K562 (cell line): ENCODE measurements around the gene TMIGD2. TPM values are rescaled to one million over a fixed set of nuclear protein-coding genes. Genes with fewer than 3 reads are reported as not detected.
"Not testable (repeated sequence)": the region's sequence is repeated elsewhere in the genome, so short reads cannot be mapped to it uniquely, and the experiment has no call there.

Experiments used
- ATAC-seq: fragments of 200-7000 bp; cut with Tn5 transposase; 3 replicates; pipeline ENCODE4 v1.9.1; 2020; ENCODE audit warnings: moderate library complexity
- BruUV-seq: library from RNA; stranded (reverse); fragments of 400-500 nt; replicated peaks from 2 replicates; lab custom pipeline; 2021; lab: Mats Ljungman, UMichigan
- CTCF ChIA-PET: fragments of 300-600 bp; formaldehyde crosslinking; extraction: SDS; loops from one replicate; lab custom pipeline; 2021; ENCODE audit warnings: low intra/inter-chr PET ratio; lab: Yijun Ruan, JAX
- POLR2A ChIA-PET: fragments of 300-600, 350-650 bp; sonication (Branson Sonifier 250); formaldehyde crosslinking; extraction: SDS; loops from one replicate; lab custom pipeline; 2021; ENCODE audit warnings: antibody characterized with exemption, inconsistent platforms; lab: Yijun Ruan, JAX
- DNase-seq, 4 experiments: peaks; one replicate each; pipeline versions ENCODE4 v3.0.0 to v3.0.0-alpha.2; 2011 to 2018; ENCODE audit warnings: low spot score in 3 of 4, mixed read lengths in 3 of 4; ENCODE audit errors: extremely low read depth in 1 of 4
- FAIRE-seq: peaks from 2 replicates; lab custom pipeline; 2011; peaks lifted over from hg19 to GRCh38; lab: Jason Lieb, UNC
- H2AFZ ChIP-seq: 2 replicates; pipeline ENCODE4 v1.6.0; 2011; ENCODE audit warnings: low read depth, low read length, control low read depth, inconsistent platforms
- H3K27ac ChIP-seq: fragments of 200-600 bp; 3 replicates; pipeline ENCODE4 v1.8.0; 2011; ENCODE audit warnings: low read depth, mild to moderate bottlenecking, control low read depth, inconsistent platforms, low read length, moderate library complexity, mixed read lengths; ENCODE audit errors: extremely low read depth
- H3K27me3 ChIP-seq, 2 experiments: fragments of 300-600 bp in 1 of 2; 2 replicates in 1 of 2; 3 replicates in 1 of 2; pipeline versions ENCODE4 v1.6.0 to v1.8.0; 2011; ENCODE audit warnings: inconsistent platforms in 2 of 2, low read length in 2 of 2, mild to moderate bottlenecking in 1 of 2, mixed read lengths in 1 of 2, moderate library complexity in 1 of 2; ENCODE audit not compliant: control insufficient read depth in 2 of 2, insufficient read depth in 2 of 2
- H3K36me3 ChIP-seq: fragments of 300-600 bp; 3 replicates; pipeline ENCODE4 v1.8.0; 2011; ENCODE audit warnings: mild to moderate bottlenecking, low read length, inconsistent platforms; ENCODE audit not compliant: control insufficient read depth, insufficient read depth
- H3K4me1 ChIP-seq, 2 experiments: fragments of 200-600 bp in 1 of 2; replicated peaks in 1 of 2; 2 replicates in 1 of 2; 3 replicates in 1 of 2; pipeline versions ENCODE4 v1.5.1 to v1.8.0; 2011; ENCODE audit warnings: inconsistent platforms in 2 of 2, low read length in 2 of 2, mild to moderate bottlenecking in 1 of 2, mixed read lengths in 1 of 2, moderate library complexity in 1 of 2; ENCODE audit not compliant: control insufficient read depth in 2 of 2, insufficient read depth in 2 of 2
- H3K4me2 ChIP-seq: 2 replicates; pipeline ENCODE4 v1.6.1; 2011; ENCODE audit warnings: low read length, control low read depth, inconsistent platforms, mixed read lengths; ENCODE audit not compliant: insufficient read depth
- H3K4me3 ChIP-seq: fragments of 200-600 bp; sonication (generic), shearing (Covaris generic); 2 replicates; pipeline ENCODE4 v1.5.1; 2016; ENCODE audit warnings: control low read depth, inconsistent platforms
- H3K79me2 ChIP-seq: fragments of 200-600 bp; 3 replicates; pipeline ENCODE4 v1.8.0; 2011; ENCODE audit warnings: low read length, inconsistent platforms; ENCODE audit not compliant: control insufficient read depth, insufficient read depth
- H3K9ac ChIP-seq, 2 experiments: 2 replicates each; pipeline versions ENCODE4 v1.6.0 to v1.6.1; 2011; ENCODE audit warnings: low read depth in 2 of 2, low read length in 2 of 2, control low read depth in 1 of 2, inconsistent platforms in 1 of 2, mild to moderate bottlenecking in 1 of 2, mixed read lengths in 1 of 2; ENCODE audit not compliant: insufficient read depth in 1 of 2
- H3K9me1 ChIP-seq: one replicate; pipeline ENCODE4 v1.6.0; 2011; ENCODE audit warnings: inconsistent platforms, mild to moderate bottlenecking, low read length, moderate library complexity; ENCODE audit not compliant: control insufficient read depth, insufficient read depth
- H3K9me3 ChIP-seq: replicated peaks from 2 replicates; pipeline ENCODE4 v1.5.1; 2011; ENCODE audit warnings: low read depth, low read length, inconsistent platforms; ENCODE audit not compliant: control insufficient read depth, insufficient read depth
- H4K20me1 ChIP-seq: replicated peaks from 2 replicates; pipeline ENCODE4 v1.6.1; 2011; ENCODE audit warnings: low read length, inconsistent platforms, mixed read lengths; ENCODE audit not compliant: control insufficient read depth, insufficient read depth
- CCNT2 ChIP-seq: IDR thresholded peaks from 2 replicates; pipeline ENCODE4 v1.6.1; 2011; ENCODE audit warnings: borderline replicate concordance, low read depth, mild to moderate bottlenecking, moderate library complexity, mixed read lengths, low read length; ENCODE audit not compliant: insufficient read length; ENCODE audit errors: extremely low read depth
- CHD1 ChIP-seq: fragments of 200-600 bp; sonication (generic); IDR thresholded peaks from one replicate; pipeline ENCODE4 v1.6.1; 2012; ENCODE audit warnings: mild to moderate bottlenecking, moderate library complexity, low read length, inconsistent platforms
- DPF2 ChIP-seq: fragments of 450-650 bp; IDR thresholded peaks from 2 replicates; pipeline ENCODE4 v1.6.1; 2016
- MIER1 ChIP-seq: fragments of 450-650 bp; IDR thresholded peaks from 2 replicates; pipeline ENCODE4 v1.6.1; 2016; ENCODE audit warnings: antibody characterized with exemption, mild to moderate bottlenecking, low read depth
- NFRKB ChIP-seq: fragments of 450-650 bp; IDR thresholded peaks from 2 replicates; pipeline ENCODE4 v1.6.1; 2016; ENCODE audit warnings: low read depth
- TAF1 ChIP-seq: IDR thresholded peaks from 2 replicates; pipeline ENCODE4 v1.6.1; 2011; ENCODE audit warnings: mild to moderate bottlenecking, low read length, moderate library complexity; ENCODE audit not compliant: insufficient read depth, control insufficient read depth, severe bottlenecking; ENCODE audit errors: extremely low read depth
- ZBTB7A ChIP-seq: IDR thresholded peaks from 2 replicates; pipeline ENCODE4 v1.6.1; 2011; ENCODE audit warnings: low read depth, mild to moderate bottlenecking, low read length, moderate library complexity, borderline replicate concordance; ENCODE audit not compliant: control insufficient read depth
- ZNF407 ChIP-seq: fragments of 450-650 bp; IDR thresholded peaks from 2 replicates; pipeline ENCODE4 v1.6.1; 2016; ENCODE audit warnings: low read depth
- ZNF639 ChIP-seq, 2 experiments: fragments of 200-800 bp in 1 of 2; sonication (Bioruptor generic) in 1 of 2; sonication (generic) in 1 of 2; formaldehyde crosslinking in 1 of 2; IDR thresholded peaks in 1 of 2; conservative IDR thresholded peaks in 1 of 2; 2 replicates each; pipeline versions ENCODE4 v1.5.0 to v1.6.1; 2016 to 2020; ENCODE audit warnings: missing compliant biosample characterization in 1 of 2, missing genetic modification characterization in 1 of 2, missing genetic modification reagents in 1 of 2
- WGBS: fragments of 100-300 bp; shearing (Covaris generic); methylation state at CpG from one replicate; pipeline ENCODE4 v1.1.6; 2016; ENCODE audit warnings: low coverage, mixed read lengths; ENCODE audit not compliant: insufficient coverage; ENCODE audit errors: missing lambda C conversion rate; 5-methylcytosine and 5-hydroxymethylcytosine counted together
- in situ Hi-C: fragments of 300-500 bp; cut with MboI; formaldehyde crosslinking; loops from 4 replicates; pipeline ENCODE4 v1.15.0; 2018; ENCODE audit warnings: inconsistent platforms, mixed read lengths
- intact Hi-C: fragments of 100-400 bp; cut with micrococcal nuclease; formaldehyde crosslinking; loops from 2 replicates; pipeline ENCODE4 v1.14.2; 2022
- polyA plus RNA-seq, 8 experiments: library from polyadenylated mRNA; depleted of rRNA in 4 of 8; stranded (reverse) in 5 of 8; unstranded in 3 of 8; fragments of >200 nt; fragmentation: Nextera tagmentation in 2 of 8; fragmentation: Illumina TruSeq in 1 of 8; extraction: Ambion mirVana in 2 of 8; extraction: Trizol in 1 of 8; gene quantifications; 2 replicates each; pipeline versions ENCODE4 v1.2.1 to v1.2.3, GENCODE V29; 2011 to 2014; ENCODE audit warnings: inconsistent platforms in 1 of 8, missing spikeins in 1 of 8
- total RNA-seq, 7 experiments: library from RNA; depleted of rRNA in 6 of 7; stranded (reverse); fragments of >200 nt in 6 of 7; fragmentation: Illumina TruSeq in 2 of 7; extraction: Trizol in 2 of 7; gene quantifications; 2 replicates each; pipeline versions ENCODE4 v1.2.1 to v1.2.3, GENCODE V29; 2011 to 2021; ENCODE audit warnings: low replicate concordance in 1 of 7

Gene TMIGD2
- total and polyA plus RNA-seq, 9 of the 15 experiments (the other 6 are each of a cell fraction or from before 2014, with no cell fraction given) = not detected

GRCh38 chr19:4328991-4329681, 26.9 kb upstream of the TMIGD2 start:
- H3K9me1 ChIP-seq, H3K27me3 ChIP-seq, intact Hi-C loops, CTCF ChIA-PET, H3K9me3 ChIP-seq, in situ Hi-C loops, H4K20me1 ChIP-seq, H3K36me3 ChIP-seq: not testable (repeated sequence)
- TSS peak; percentile 65 for BruUV-seq
- Histone ChIP-seq H3K27ac (peak overlapping the region; percentile 84), H3K4me3 (peak overlapping the region; percentile 74), H3K9ac (peak overlapping the region; percentile 79 to 99), H3K4me1 (peaks cover 2 to 42% of the 10 kb centered on the region in 2 experiments; a peak in 3 of 5 replicates), H3K79me2 (peaks cover 19% of the 10 kb centered on the region), H2AFZ (peak overlapping the region; percentile 90; the same call in 1 of the 2 replicates), H3K4me2 (peak overlapping the region; percentile 82)
- FAIRE-seq (peak; percentile 89), DNase-seq (peak; percentile 82 to 88 (median 86)), ATAC-seq (peak; percentile 64)
- under 1% methylated on average over 27 of the region's 35 CpGs for WGBS
- POLR2A ChIA-PET = interaction anchor here (0.8 to 1.4 kb wide), 3 partner anchors 9 to 14 kb away, joined by 3 to 7 read pairs (median 3); partner anchors contain the start of gene MPND
- peak; percentile 74 for TF ChIP-seq MIER1
- TF ChIP-seq ZBTB7A = peak; percentile 48; the same call in 1 of the 2 replicates
- 0 out of 2 replicates have a peak, but pooled peaks have one; percentile 44 for TF ChIP-seq ZNF407
- TF ChIP-seq DPF2 = peak; percentile 64; the same call in 1 of the 2 replicates
- peak; percentile 26 for TF ChIP-seq CCNT2
- TF ChIP-seq NFRKB = 0 out of 2 replicates have a peak, but pooled peaks have one; percentile 66
- 0 out of 4 replicates have a peak, but pooled peaks of 1 of the 2 experiments have one; percentile 0 for TF ChIP-seq ZNF639 (CRISPR knock-in tag; conservative IDR thresholded peaks at IDR 0.05 in 1 of 2, IDR thresholded peaks at IDR 0.05 in 1 of 2)
- peak; percentile 18 for TF ChIP-seq TAF1
- peak; percentile 48 for TF ChIP-seq CHD1
